DMS 273 treated with DMSO at 0.1 percent for 48 hours (cell line): ENCODE measurements around the gene C4B.

ENCODE experiments used
- DNase-seq: peaks from one replicate; lab custom pipeline; 2025; lab: John Stamatoyannopoulos, UW

Gene C4B

GRCh38 chr6:32082935-32083334, 68.3 kb downstream of the C4B start:
- DNase-seq = no peak

- DNase-seq = no peak
These were observed 69.5 kb downstream of the C4B start for GRCh38 chr6:32083812-32084768.

- DNase-seq = no peak
These were observed 70.2 kb downstream of the C4B start for GRCh38 chr6:32084780-32085179.
